ENCODE results near the gene CTXND1. TPM values are rescaled to one million over a fixed set of nuclear protein-coding genes. Genes with fewer than 3 reads are reported as not detected.

The CTXND1 gene
- total and polyA plus RNA-seq, 2 experiments from 2014 or later = 0.05 TPM; not detected in 1

DNA sequence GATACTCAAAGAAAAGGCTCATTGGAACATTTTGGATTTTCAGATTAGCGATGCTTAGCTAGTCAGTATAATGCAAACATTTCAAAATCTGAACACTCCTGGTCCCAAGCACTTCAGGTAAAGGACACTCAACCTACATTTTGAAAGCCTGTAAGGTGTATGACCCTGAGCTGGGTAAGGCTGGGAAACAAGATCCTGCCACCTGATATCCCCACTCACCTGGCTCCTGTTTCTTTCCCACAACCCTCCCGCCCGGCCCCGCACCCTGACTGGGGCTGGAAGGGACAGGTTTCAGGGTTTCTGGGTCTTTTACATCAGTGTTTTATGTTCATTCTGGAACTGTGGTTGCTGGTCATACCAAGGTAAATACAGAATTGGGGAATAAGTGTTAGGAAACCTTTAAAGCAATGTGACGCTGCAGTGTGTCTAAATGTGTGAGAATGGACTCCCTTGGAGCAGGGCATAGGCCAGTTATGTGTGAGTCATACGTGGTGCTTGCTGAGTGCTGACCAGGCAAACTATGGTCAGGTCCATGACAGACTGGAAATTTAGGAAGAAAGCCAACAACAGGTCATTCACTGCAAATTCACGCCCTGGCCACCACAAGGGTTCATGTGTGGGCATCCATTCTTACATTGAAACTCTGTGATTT is 22.9 kb downstream of the CTXND1 start:
- Mint-ChIP-seq H3K9me3 (no peaks in the 10 kb centered on the region), H3K4me3 (no peak overlapping the region), H3K4me1 (peaks cover 8% of the 10 kb centered on the region), H3K27me3 (ENCODE audit: insufficient read depth, low read depth, poor library complexity) (peaks cover 8% of the 10 kb centered on the region), H3K27ac (no peak overlapping the region), H3K36me3 (ENCODE audit: low read depth) (no peaks in the 10 kb centered on the region)
- Histone ChIP-seq H3K36me3 (ENCODE audit: insufficient read depth) (no peaks in the 10 kb centered on the region), H3K79me2 (replicated peaks; ENCODE audit: insufficient read depth) (no peaks in the 10 kb centered on the region), H3K4me2 (no peak overlapping the region), H3K4me1 (ENCODE audit: insufficient read depth) (peaks cover 4% of the 10 kb centered on the region; the same call in 1 of the 2 replicates), H3K27me3 (ENCODE audit: insufficient read depth) (no peaks in the 10 kb centered on the region), H3K9me2 (ENCODE audit: insufficient read depth) (no peaks in the 10 kb centered on the region), H3K27ac (ENCODE audit: low read depth) (no peak overlapping the region), H2AFZ (no peak overlapping the region), H3K4me3 (no peak overlapping the region), H4K20me1 (replicated peaks; ENCODE audit: insufficient read depth) (no peaks in the 10 kb centered on the region), H3F3A (replicated peaks; ENCODE audit: low read depth) (no peaks in the 10 kb centered on the region)
- TF ChIP-seq STAT1 (IDR thresholded peaks at IDR 0.05; ENCODE audit: unreplicated experiment) (no peak), CREB1 (CRISPR knock-in tag; IDR thresholded peaks at IDR 0.05; ENCODE audit: low read depth) (no peak), EZH2 (IDR thresholded peaks at IDR 0.05; ENCODE audit: low read depth, unreplicated experiment) (no peak), NANOG (IDR thresholded peaks at IDR 0.05; ENCODE audit: borderline replicate concordance) (no peak), JUNB (IDR thresholded peaks at IDR 0.05; ENCODE audit: unreplicated experiment) (no peak), ZNF114 (CRISPR knock-in tag; IDR thresholded peaks at IDR 0.05) (no peak), ZNF331 (CRISPR knock-in tag; IDR thresholded peaks at IDR 0.05; ENCODE audit: low read depth) (no peak), POLR2AphosphoS5 (IDR thresholded peaks at IDR 0.05; ENCODE audit: low read depth) (no peak), EZH2phosphoT487 (IDR thresholded peaks at IDR 0.05; ENCODE audit: unreplicated experiment) (no peak)
- TF ChIP-seq, protein P1, sequence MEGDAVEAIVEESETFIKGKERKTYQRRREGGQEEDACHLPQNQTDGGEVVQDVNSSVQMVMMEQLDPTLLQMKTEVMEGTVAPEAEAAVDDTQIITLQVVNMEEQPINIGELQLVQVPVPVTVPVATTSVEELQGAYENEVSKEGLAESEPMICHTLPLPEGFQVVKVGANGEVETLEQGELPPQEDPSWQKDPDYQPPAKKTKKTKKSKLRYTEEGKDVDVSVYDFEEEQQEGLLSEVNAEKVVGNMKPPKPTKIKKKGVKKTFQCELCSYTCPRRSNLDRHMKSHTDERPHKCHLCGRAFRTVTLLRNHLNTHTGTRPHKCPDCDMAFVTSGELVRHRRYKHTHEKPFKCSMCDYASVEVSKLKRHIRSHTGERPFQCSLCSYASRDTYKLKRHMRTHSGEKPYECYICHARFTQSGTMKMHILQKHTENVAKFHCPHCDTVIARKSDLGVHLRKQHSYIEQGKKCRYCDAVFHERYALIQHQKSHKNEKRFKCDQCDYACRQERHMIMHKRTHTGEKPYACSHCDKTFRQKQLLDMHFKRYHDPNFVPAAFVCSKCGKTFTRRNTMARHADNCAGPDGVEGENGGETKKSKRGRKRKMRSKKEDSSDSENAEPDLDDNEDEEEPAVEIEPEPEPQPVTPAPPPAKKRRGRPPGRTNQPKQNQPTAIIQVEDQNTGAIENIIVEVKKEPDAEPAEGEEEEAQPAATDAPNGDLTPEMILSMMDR (conservative IDR thresholded peaks at IDR 0.05; ENCODE audit: low read depth in 2 of 2) = no peak
- TF ChIP-seq, protein P2, sequence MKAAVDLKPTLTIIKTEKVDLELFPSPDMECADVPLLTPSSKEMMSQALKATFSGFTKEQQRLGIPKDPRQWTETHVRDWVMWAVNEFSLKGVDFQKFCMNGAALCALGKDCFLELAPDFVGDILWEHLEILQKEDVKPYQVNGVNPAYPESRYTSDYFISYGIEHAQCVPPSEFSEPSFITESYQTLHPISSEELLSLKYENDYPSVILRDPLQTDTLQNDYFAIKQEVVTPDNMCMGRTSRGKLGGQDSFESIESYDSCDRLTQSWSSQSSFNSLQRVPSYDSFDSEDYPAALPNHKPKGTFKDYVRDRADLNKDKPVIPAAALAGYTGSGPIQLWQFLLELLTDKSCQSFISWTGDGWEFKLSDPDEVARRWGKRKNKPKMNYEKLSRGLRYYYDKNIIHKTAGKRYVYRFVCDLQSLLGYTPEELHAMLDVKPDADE (IDR thresholded peaks at IDR 0.05) = no peak
- TF ChIP-seq, protein P3, sequence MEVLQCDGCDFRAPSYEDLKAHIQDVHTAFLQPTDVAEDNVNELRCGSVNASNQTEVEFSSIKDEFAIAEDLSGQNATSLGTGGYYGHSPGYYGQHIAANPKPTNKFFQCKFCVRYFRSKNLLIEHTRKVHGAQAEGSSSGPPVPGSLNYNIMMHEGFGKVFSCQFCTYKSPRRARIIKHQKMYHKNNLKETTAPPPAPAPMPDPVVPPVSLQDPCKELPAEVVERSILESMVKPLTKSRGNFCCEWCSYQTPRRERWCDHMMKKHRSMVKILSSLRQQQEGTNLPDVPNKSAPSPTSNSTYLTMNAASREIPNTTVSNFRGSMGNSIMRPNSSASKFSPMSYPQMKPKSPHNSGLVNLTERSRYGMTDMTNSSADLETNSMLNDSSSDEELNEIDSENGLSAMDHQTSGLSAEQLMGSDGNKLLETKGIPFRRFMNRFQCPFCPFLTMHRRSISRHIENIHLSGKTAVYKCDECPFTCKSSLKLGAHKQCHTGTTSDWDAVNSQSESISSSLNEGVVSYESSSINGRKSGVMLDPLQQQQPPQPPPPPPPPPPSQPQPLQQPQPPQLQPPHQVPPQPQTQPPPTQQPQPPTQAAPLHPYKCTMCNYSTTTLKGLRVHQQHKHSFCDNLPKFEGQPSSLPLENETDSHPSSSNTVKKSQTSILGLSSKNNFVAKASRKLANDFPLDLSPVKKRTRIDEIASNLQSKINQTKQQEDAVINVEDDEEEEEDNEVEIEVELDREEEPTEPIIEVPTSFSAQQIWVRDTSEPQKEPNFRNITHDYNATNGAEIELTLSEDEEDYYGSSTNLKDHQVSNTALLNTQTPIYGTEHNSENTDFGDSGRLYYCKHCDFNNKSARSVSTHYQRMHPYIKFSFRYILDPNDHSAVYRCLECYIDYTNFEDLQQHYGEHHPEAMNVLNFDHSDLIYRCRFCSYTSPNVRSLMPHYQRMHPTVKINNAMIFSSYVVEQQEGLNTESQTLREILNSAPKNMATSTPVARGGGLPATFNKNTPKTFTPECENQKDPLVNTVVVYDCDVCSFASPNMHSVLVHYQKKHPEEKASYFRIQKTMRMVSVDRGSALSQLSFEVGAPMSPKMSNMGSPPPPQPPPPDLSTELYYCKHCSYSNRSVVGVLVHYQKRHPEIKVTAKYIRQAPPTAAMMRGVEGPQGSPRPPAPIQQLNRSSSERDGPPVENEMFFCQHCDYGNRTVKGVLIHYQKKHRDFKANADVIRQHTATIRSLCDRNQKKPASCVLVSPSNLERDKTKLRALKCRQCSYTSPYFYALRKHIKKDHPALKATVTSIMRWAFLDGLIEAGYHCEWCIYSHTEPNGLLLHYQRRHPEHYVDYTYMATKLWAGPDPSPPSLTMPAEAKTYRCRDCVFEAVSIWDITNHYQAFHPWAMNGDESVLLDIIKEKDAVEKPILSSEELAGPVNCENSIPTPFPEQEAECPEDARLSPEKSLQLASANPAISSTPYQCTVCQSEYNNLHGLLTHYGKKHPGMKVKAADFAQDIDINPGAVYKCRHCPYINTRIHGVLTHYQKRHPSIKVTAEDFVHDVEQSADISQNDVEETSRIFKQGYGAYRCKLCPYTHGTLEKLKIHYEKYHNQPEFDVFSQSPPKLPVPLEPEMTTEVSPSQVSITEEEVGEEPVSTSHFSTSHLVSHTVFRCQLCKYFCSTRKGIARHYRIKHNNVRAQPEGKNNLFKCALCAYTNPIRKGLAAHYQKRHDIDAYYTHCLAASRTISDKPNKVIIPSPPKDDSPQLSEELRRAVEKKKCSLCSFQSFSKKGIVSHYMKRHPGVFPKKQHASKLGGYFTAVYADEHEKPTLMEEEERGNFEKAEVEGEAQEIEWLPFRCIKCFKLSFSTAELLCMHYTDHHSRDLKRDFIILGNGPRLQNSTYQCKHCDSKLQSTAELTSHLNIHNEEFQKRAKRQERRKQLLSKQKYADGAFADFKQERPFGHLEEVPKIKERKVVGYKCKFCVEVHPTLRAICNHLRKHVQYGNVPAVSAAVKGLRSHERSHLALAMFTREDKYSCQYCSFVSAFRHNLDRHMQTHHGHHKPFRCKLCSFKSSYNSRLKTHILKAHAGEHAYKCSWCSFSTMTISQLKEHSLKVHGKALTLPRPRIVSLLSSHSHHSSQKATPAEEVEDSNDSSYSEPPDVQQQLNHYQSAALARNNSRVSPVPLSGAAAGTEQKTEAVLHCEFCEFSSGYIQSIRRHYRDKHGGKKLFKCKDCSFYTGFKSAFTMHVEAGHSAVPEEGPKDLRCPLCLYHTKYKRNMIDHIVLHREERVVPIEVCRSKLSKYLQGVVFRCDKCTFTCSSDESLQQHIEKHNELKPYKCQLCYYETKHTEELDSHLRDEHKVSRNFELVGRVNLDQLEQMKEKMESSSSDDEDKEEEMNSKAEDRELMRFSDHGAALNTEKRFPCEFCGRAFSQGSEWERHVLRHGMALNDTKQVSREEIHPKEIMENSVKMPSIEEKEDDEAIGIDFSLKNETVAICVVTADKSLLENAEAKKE (CRISPR knock-in tag; IDR thresholded peaks at IDR 0.05) = no peak
- TF ChIP-seq, protein P4, sequence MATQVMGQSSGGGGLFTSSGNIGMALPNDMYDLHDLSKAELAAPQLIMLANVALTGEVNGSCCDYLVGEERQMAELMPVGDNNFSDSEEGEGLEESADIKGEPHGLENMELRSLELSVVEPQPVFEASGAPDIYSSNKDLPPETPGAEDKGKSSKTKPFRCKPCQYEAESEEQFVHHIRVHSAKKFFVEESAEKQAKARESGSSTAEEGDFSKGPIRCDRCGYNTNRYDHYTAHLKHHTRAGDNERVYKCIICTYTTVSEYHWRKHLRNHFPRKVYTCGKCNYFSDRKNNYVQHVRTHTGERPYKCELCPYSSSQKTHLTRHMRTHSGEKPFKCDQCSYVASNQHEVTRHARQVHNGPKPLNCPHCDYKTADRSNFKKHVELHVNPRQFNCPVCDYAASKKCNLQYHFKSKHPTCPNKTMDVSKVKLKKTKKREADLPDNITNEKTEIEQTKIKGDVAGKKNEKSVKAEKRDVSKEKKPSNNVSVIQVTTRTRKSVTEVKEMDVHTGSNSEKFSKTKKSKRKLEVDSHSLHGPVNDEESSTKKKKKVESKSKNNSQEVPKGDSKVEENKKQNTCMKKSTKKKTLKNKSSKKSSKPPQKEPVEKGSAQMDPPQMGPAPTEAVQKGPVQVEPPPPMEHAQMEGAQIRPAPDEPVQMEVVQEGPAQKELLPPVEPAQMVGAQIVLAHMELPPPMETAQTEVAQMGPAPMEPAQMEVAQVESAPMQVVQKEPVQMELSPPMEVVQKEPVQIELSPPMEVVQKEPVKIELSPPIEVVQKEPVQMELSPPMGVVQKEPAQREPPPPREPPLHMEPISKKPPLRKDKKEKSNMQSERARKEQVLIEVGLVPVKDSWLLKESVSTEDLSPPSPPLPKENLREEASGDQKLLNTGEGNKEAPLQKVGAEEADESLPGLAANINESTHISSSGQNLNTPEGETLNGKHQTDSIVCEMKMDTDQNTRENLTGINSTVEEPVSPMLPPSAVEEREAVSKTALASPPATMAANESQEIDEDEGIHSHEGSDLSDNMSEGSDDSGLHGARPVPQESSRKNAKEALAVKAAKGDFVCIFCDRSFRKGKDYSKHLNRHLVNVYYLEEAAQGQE (IDR thresholded peaks at IDR 0.05; ENCODE audit: unreplicated experiment) = no peak
- no peak for ATAC-seq
- no peak for DNase-seq (ENCODE audit: low spot score)

All from GM23338 (cell line).